ENCODE data around the gene TFDP1. TPM values are rescaled to one million over a fixed set of nuclear protein-coding genes. Genes with fewer than 3 reads are reported as not detected.

Gene TFDP1
- polyA plus RNA-seq, 1 experiment: 99.8 TPM

- ChIA-PET POLR2A (no interaction called here), CTCF (no interaction called here)
- no peak for DNase-seq (ENCODE audit: low read depth)
- 0 out of 2 replicates have a peak, but pooled peaks cover 2% of the 10 kb centered on the region for H3K27me3 ChIP-seq (ENCODE audit: control insufficient read depth, insufficient read depth, low read length)
- H3K4me3 ChIP-seq (ENCODE audit: low read depth, low read length): no peak overlapping the region
- no peaks in the 10 kb centered on the region for H3K36me3 ChIP-seq (ENCODE audit: control insufficient read depth, insufficient read depth, low read length)
- TF ChIP-seq, protein P1, sequence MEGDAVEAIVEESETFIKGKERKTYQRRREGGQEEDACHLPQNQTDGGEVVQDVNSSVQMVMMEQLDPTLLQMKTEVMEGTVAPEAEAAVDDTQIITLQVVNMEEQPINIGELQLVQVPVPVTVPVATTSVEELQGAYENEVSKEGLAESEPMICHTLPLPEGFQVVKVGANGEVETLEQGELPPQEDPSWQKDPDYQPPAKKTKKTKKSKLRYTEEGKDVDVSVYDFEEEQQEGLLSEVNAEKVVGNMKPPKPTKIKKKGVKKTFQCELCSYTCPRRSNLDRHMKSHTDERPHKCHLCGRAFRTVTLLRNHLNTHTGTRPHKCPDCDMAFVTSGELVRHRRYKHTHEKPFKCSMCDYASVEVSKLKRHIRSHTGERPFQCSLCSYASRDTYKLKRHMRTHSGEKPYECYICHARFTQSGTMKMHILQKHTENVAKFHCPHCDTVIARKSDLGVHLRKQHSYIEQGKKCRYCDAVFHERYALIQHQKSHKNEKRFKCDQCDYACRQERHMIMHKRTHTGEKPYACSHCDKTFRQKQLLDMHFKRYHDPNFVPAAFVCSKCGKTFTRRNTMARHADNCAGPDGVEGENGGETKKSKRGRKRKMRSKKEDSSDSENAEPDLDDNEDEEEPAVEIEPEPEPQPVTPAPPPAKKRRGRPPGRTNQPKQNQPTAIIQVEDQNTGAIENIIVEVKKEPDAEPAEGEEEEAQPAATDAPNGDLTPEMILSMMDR (IDR thresholded peaks at IDR 0.05; ENCODE audit: insufficient read depth, low read depth, low read length): no peak
Measured at GRCh38 chr13:113656003-113656588, 71.5 kb downstream of the TFDP1 start.

- ChIA-PET CTCF (no interaction called here), POLR2A (interaction anchor here (0.7 kb wide), 1 partner anchor 555 kb away, joined by 12 read pairs; no protein-coding TSS in a partner anchor)
- no peak overlapping the region for H3K4me3 ChIP-seq (ENCODE audit: low read depth, low read length)
- no peak for DNase-seq (ENCODE audit: low read depth)
- TF ChIP-seq, protein P1 (IDR thresholded peaks at IDR 0.05; ENCODE audit: insufficient read depth, low read depth, low read length): no peak
- peaks cover 2% of the 10 kb centered on the region; the same call in 1 of the 2 replicates for H3K27me3 ChIP-seq (ENCODE audit: control insufficient read depth, insufficient read depth, low read length)
- no peaks in the 10 kb centered on the region for H3K36me3 ChIP-seq (ENCODE audit: control insufficient read depth, insufficient read depth, low read length)
Measured at GRCh38 chr13:113656831-113657671, 72.5 kb downstream of the TFDP1 start.

GRCh38 chr13:113657851-113658741 is 73.5 kb downstream of the TFDP1 start, which contains the start of gene ATP4B:
ATP4B (minus strand) TSS chr13:113658198; CDS start chr13:113658144, 54 bp downstream.
- POLR2A ChIA-PET: no interaction called here
- no peak for DNase-seq (ENCODE audit: low read depth)
- TF ChIP-seq, protein P1 (IDR thresholded peaks at IDR 0.05; ENCODE audit: insufficient read depth, low read depth, low read length): no peak
- no peaks in the 10 kb centered on the region for H3K36me3 ChIP-seq (ENCODE audit: control insufficient read depth, insufficient read depth, low read length)
- CTCF ChIA-PET: no interaction called here
- H3K27me3 ChIP-seq (ENCODE audit: control insufficient read depth, insufficient read depth, low read length): peaks cover 3% of the 10 kb centered on the region; the same call in 1 of the 2 replicates
- H3K4me3 ChIP-seq (ENCODE audit: low read depth, low read length): no peak within 1 kb of the TSS

- ChIA-PET CTCF (no interaction called here), POLR2A (no interaction called here)
- Histone ChIP-seq H3K36me3 (ENCODE audit: control insufficient read depth, insufficient read depth, low read length) (no peaks in the 10 kb centered on the region), H3K27me3 (ENCODE audit: control insufficient read depth, insufficient read depth, low read length) (peaks cover 3% of the 10 kb centered on the region; the same call in 1 of the 2 replicates), H3K4me3 (ENCODE audit: low read depth, low read length) (no peak overlapping the region)
- no peak for DNase-seq (ENCODE audit: low read depth)
- TF ChIP-seq, protein P1 (IDR thresholded peaks at IDR 0.05; ENCODE audit: insufficient read depth, low read depth, low read length): no peak
Measured at GRCh38 chr13:113658836-113659235, 74.3 kb downstream of the TFDP1 start.
